A549 (cell line): ENCODE measurements around the gene PRKRIP1.

Source experiments
- CHD2 ChIP-seq: fragments of 150-350 bp; IDR thresholded peaks from 2 replicates; pipeline ENCODE4 v1.6.1; 2014; ENCODE audit warnings: low read length; ENCODE audit not compliant: partially characterized antibody
- CTCF ChIP-seq: fragments of >200 bp; sonication (Bioruptor Twin); formaldehyde crosslinking; IDR thresholded peaks from 3 replicates; pipeline ENCODE4 v1.5.1; 2016
- ELK1 ChIP-seq: fragments of 150-350 bp; IDR thresholded peaks from 2 replicates; pipeline ENCODE4 v1.6.1; 2014; ENCODE audit warnings: low read depth, mild to moderate bottlenecking, low read length
- EP300 ChIP-seq, 2 experiments: fragments of >200 bp; sonication (Bioruptor Twin); formaldehyde crosslinking; IDR thresholded peaks; 2 replicates in 1 of 2; 3 replicates in 1 of 2; pipeline ENCODE4 v1.6.1; 2016 to 2017
- ESRRA ChIP-seq: fragments of 150-350 bp; IDR thresholded peaks from 2 replicates; pipeline ENCODE4 v1.6.1; 2014; ENCODE audit warnings: mild to moderate bottlenecking, low read length, borderline replicate concordance
- MAZ ChIP-seq: fragments of 150-350 bp; IDR thresholded peaks from 2 replicates; pipeline ENCODE4 v1.6.1; 2014; ENCODE audit warnings: antibody characterized with exemption, low read depth, low read length, borderline replicate concordance
- POLR2A ChIP-seq: IDR thresholded peaks from 2 replicates; pipeline ENCODE4 v1.6.1; 2012; ENCODE audit warnings: mild to moderate bottlenecking, low read length
- POLR2AphosphoS2 ChIP-seq: conservative IDR thresholded peaks from 2 replicates; pipeline ENCODE4 v1.6.1; 2012; ENCODE audit warnings: low read length, improper control_type of control experiment, inconsistent platforms
- RFX5 ChIP-seq: fragments of 450-650 bp; IDR thresholded peaks from 2 replicates; pipeline ENCODE4 v1.7.1; 2014; ENCODE audit warnings: antibody characterized with exemption, mild to moderate bottlenecking, moderate library complexity
- SREBF2 ChIP-seq: fragments of 450-650 bp; IDR thresholded peaks from 2 replicates; pipeline ENCODE4 v1.6.1; 2014; ENCODE audit warnings: mild to moderate bottlenecking, moderate library complexity
- ZFP36 ChIP-seq: fragments of 450-650 bp; IDR thresholded peaks from 2 replicates; pipeline ENCODE4 v1.6.1; 2014; ENCODE audit warnings: borderline replicate concordance; ENCODE audit not compliant: partially characterized antibody

DNA sequence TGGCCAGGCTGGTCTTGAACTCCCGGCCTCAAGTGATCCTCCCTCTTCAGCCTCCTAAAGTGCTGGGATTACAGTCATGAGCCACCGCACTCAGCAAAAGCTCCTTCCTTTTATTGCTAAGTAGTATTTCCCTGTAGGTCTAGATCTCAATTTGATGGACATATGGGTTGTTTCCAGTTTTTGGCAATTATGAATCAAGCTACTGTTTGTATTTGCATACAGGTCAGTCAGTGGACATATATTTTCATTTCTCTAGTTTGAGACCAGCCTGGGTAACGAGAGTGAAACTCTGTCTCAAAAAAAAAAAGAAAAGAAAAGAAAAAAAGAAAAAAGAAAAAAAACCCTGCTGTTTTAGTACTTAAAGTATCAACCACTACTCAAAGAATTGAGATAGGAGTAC is 6.4 kb upstream of the PRKRIP1 start:
- TF ChIP-seq RFX5: no peak
- TF ChIP-seq EP300 (IDR thresholded peaks at IDR 0.05): no peak
- TF ChIP-seq CTCF: no peak
- no peak for TF ChIP-seq SREBF2
- no peak for TF ChIP-seq CHD2
- no peak for TF ChIP-seq POLR2A
- TF ChIP-seq ELK1: no peak
- no peak for TF ChIP-seq MAZ
- TF ChIP-seq ESRRA: no peak
- TF ChIP-seq ZFP36: no peak
- no peak for TF ChIP-seq POLR2AphosphoS2
